NCI-H2081 treated with DMSO at 0.1 percent for 48 hours (cell line): ENCODE results near the gene TTC6.
"Not testable (repeated sequence)": the region's sequence is repeated elsewhere in the genome, so short reads cannot be mapped to it uniquely, and the experiment has no call there.

Experiments
- DNase-seq: peaks from one replicate; lab custom pipeline; 2025; lab: John Stamatoyannopoulos, UW

TTC6 gene

DNA sequence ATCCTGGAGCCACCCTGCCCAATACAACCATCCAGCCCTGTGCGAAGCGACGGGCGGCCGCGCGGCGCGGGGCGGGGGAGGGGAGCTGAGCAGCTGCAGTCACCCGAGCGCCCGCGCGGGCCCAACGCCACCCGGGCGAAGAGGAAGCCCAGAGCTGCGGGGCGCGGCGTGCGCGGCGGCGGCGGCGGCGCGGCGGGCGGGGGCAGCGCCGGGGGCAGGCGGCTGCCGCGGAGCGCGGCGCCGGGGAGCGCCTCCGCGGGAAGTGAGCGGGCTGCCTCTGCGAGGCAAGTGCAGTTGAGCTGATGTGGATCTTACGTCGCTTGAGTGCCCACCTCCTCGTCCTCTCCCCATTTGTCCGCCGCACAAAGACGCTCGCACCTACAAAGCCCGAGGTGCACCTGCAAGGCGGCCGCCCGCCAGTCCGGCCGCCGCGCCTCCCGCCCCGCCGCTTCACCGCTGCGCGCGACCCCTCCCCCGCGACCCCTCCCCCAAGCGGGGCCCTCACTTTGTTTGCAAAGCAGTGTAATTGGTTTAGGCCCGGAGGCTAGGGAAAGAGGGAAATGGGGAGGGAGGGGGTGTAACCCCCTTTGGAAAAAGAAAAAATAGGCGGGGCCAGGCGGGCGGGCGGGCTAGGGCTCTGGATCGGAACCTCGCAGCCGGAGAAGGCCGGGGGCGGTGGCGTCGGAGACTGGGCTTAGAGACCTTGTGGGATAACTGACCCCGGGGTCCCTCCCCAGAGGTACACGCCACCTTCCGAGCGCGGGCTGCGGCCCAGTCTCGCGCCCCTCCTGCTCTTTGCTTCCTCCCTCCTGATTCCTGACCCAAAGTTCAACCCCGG is at the start of gene TTC6, which contains the start of gene FOXA1:
Gene TTC6, plus strand, starts transcription at position 659 of the 838 bp plus-strand sequence. CDS start 26,436 bp downstream, outside the sequence.
Gene FOXA1, minus strand, starts transcription at position 279 of the 838 bp plus-strand sequence. Its CDS starts 277 bp downstream, at position 2.
- peak; percentile 70 for DNase-seq

DNA sequence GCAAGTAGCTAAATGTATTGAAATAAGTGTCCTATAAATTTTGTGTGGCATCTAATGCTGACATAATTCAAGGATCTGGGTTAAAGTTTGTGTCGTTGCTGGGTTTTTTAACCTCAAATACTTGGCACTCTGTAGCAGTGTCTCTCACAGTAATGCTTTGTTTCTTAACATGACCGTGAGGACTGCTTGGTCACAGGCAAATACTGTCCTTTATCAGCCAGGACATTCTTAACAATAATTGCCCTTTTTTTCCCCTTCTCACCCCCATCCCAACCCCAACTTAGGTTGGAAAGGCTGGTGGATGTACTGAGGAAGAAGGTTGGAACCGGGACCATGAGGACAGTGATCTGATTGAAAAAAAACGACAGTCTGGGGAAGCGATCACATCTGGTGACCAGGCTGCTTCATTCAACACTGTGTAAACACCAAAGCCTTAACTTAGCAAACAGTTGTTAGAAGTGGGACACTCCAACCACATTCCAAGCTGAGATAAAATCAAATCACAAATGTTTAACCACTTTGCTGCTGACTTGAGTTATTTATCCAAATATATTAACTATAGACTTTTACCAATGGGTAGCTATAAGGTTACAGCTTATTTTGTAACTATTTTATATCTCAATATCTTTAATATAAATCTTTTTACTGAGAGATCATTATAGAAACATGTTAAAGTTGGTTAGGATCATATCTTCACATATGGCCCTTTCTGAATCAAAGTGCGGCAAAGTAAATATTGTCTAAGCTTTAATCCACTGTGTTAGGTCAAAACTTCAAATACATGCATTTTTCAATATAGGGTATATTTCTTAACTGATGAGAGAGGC is 48.6 kb upstream of the TTC6 start:
- DNase-seq, result no peak

DNA sequence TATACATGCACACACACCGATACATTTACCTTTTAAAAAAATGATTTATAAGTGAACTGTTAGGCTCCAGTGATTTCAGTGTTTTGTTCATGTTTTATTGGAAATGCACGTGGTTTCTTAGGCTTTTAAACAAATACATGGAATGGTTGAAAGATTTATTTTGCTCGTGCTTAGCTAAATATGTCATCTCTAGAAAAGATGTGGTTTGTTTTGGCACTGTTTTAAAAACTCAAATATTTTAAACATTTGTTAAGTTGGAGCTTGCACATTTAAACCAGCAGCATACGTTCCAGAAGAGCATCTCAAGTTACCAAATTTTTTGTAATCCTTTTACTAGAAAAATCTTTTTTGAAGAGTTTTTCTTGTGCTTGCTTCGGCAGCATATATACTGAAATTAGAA is 44.9 kb upstream of the TTC6 start:
- DNase-seq, result no peak

GRCh38 chr14:37551119-37551518 is 44.3 kb upstream of the TTC6 start:
- no peak for DNase-seq

DNA sequence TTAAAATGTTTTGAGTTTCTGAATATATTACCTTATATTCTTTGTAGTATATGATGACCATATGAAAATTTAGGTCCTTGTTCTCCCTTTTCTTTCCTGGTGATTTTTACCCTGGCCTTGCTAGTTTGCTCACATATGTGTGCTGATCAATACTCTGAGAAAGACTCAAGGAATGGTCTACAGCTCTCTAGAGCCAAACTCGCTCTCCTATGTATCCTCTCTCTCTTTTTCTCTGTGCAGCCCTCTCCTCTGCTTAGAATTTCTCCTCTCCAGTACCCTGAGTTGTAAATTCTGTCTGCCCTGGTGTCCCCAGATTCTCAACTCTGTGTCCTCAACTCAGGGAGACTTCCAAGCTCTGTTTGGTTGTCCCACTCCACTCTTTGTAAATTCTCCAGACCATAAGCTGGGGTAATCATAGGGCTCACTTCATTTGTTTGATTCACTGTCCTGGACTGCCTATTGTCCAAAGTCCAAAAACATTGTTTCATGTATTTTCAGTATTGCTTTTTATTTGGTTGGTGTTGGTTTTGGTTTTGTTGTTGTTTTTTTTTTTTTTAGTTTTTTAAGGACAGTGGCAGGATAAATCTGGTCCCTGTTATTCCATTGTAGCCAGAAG is 41.4 kb upstream of the TTC6 start:
- no peak for DNase-seq

DNA sequence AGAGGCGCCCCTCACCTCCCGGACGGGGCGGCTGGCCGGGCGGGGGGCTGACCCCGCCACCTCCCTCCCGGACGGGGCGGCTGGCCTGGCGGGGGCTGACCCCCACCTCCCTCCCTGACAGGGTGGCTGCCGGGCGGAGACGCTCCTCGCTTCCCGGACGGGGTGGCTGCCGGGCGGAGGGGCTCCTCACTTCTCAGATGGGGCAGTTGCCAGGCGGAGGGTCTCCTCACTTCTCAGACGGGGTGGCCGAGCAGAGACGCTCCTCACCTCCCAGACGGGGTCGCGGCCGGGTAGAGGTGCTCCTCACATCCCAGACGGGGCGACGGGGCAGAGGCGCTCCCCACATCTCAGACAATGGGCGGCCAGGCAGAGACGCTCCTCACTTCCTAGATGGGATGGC is 39.8 kb upstream of the TTC6 start:
- DNase-seq, result not testable (repeated sequence)

GRCh38 chr14:37558740-37559139 is 36.7 kb upstream of the TTC6 start:
- DNase-seq, result no peak

GRCh38 chr14:37559386-37559785 is 36.0 kb upstream of the TTC6 start:
- DNase-seq, result no peak

GRCh38 chr14:37563189-37563588 is 32.2 kb upstream of the TTC6 start:
- no peak for DNase-seq

GRCh38 chr14:37565550-37565949 is 29.9 kb upstream of the TTC6 start:
- DNase-seq, result no peak

DNA sequence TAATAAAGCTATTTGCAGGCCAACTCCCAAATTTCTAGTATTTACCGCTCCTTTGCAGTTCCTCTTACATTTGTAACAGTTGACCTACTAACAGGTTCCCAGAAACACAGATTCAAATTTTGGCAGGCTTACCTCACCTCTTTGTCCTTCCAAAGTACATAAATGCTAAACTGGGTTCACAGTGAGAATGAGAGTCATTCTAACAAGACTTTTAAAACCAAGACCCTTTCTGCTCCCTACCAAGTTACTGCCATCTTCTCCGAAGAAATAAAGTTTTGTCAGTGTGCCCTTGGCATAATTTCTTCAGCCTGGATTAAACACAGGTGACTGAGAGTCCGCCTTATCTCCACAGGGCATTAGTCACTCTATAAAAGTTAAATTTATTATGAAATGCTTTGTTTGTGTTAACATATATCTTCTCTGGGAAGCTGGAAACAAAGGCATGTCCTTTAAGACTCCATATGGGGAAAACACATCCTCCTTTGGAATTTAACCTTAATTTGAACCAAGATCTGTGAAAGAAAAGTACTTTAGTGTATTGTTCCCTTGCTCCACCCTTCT is 28.5 kb upstream of the TTC6 start:
- no peak for DNase-seq

- DNase-seq, result no peak
Measured at GRCh38 chr14:37569729-37570128, 25.7 kb upstream of the TTC6 start.

DNA sequence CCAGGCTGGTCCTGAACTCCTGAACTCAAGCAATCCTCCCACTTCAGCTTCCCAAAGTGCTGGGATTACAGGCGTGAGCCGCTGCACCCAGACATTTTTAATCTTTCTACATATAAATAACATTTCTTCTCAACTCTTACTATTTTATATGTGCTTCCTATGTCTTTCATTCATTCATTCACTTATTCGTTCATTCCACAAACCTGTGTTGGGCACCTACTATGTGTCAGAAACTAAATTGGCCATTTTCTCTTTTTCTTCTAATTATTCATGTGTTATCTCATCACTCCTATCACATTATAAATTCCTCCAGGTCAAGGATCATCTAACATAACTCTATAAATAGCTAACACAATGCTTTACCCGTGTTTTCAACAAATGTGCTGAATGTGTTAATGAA is 24.0 kb upstream of the TTC6 start:
- no peak for DNase-seq

DNA sequence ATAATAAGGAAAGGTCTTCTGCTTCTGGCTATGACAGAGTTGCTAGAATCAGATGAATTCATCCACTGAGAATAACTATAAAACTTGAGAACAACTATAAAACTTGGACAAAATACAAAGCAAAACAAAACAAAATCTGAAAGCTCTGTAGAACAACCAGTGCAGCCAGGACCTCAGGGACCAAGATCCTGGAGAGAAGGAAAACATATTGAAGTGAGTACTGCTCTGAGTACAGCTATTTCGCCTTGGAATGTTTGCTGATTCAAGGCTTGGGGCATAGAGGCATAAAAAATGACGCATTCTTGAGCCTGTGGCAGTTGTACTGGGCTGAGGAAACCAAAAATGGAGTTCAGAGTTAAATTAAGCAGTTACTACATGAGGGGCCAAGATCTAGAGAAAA is 22.1 kb upstream of the TTC6 start:
- DNase-seq, result no peak

- DNase-seq, result no peak
Measured at GRCh38 chr14:37579274-37579673, 16.2 kb upstream of the TTC6 start.

GRCh38 chr14:37580146-37580545 is 15.3 kb upstream of the TTC6 start:
- no peak for DNase-seq

DNA sequence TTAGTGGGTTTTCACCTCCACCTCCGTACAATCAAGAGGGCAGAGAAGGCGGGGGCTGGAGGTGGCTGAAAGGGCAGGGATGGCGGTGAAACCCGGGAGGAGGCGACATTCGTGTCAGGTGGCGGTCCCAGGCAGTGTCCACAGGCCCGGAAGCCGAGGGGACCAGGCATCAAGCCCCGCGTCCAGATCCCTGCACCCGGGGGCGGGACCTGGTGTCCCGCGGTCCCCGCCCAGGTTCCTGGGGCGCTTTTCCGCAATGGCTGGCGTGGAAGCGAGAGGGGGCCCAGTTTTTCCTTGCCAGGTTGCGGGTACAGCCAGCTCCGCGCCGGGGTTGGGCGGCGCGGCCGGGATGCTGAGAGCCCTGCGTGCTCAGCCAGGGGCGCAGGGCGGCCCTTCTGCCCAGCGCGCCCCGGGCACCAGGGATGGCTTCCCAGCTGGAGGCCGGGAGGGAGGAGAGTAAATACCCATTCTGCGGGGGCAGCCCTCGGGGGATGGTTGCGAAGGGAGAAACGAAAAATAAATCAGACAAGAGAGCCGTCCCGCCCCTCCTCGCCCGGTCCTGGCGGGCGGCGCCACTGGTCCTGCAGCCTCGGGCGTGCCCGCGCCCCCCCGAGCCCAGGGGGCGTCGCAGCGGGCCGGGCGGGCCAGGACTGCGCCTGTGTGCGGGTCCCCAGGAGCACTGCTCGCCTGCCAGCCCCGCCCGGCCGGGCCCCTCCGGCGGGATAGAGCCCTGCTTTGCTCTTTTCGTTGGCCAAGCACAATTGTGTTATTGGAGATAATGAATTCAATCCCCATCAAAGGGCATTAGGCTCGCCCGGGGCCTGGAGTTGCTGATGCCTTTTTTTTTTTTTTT is 11.8 kb upstream of the TTC6 start:
- peak; percentile 54 for DNase-seq

- DNase-seq, result no peak
Measured at GRCh38 chr14:37584211-37585100, 11.0 kb upstream of the TTC6 start.

DNA sequence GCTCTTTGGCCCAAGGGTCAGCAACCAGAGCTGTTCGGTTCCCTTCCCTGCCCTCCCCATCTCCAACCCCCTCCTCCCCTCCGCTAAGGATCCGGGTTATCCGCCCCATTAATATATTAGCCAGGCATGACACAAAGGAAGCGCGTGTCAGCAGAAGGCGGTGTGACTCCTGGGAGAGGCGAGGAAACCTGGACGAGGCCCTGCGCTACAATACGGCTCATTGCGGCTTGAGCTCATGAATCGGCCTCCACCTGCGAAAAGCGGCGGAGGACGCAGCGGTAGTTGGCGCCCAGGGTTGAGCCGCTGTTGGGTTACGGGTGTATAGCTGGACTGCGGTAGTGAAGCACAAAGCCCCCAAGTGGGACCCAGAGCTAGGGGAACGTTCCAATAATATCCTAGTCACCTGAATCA is 10.3 kb upstream of the TTC6 start:
- DNase-seq, result no peak
